Type B pancreatic cell (in vitro differentiated cells): ENCODE data around the gene PRMT7. TPM values are rescaled to one million over a fixed set of nuclear protein-coding genes. Genes with fewer than 3 reads are reported as not detected.
A peak's percentile ranks its signal among the peaks of the same experiment; 100 is the strongest.

ENCODE experiments used
- DNase-seq: peaks from one replicate; pipeline ENCODE4 v3.0.0; 2021; ENCODE audit warnings: mixed read lengths; ENCODE audit not compliant: unreplicated experiment; ENCODE audit errors: extremely low spot score
- H3K27ac Mint-ChIP-seq: 2 replicates; pipeline ENCODE4 v1.8.0; 2021; ENCODE audit warnings: mild to moderate bottlenecking, mixed read lengths
- H3K27me3 Mint-ChIP-seq: 2 replicates; pipeline ENCODE4 v1.8.0; 2021; ENCODE audit warnings: mixed read lengths
- H3K36me3 Mint-ChIP-seq: 2 replicates; pipeline ENCODE4 v1.8.0; 2021; ENCODE audit warnings: mixed read lengths
- H3K4me1 Mint-ChIP-seq: one replicate; pipeline ENCODE4 v1.8.0; 2021; ENCODE audit warnings: mixed read lengths; ENCODE audit not compliant: unreplicated experiment
- H3K4me3 Mint-ChIP-seq: 2 replicates; pipeline ENCODE4 v1.8.0; 2021; ENCODE audit warnings: mild to moderate bottlenecking, mixed read lengths
- H3K9me3 Mint-ChIP-seq: 2 replicates; pipeline ENCODE4 v1.8.0; 2021; ENCODE audit warnings: mixed read lengths
- CTCF ChIP-seq: fragments of 200-600 bp; sonication (generic); conservative IDR thresholded peaks from 2 replicates; pipeline ENCODE4 v1.5.0; 2021; ENCODE audit warnings: antibody characterized with exemption, mild to moderate bottlenecking
- total RNA-seq: library from RNA; stranded (reverse); gene quantifications from 2 replicates; pipeline ENCODE4 v1.2.1, GENCODE V29; 2021; ENCODE audit warnings: low replicate concordance

The PRMT7 gene
- total RNA-seq, 1 donor from 2014 or later = 66.9 TPM

- no peak overlapping the region for H3K27ac Mint-ChIP-seq
- H3K9me3 Mint-ChIP-seq = no peaks in the 10 kb centered on the region
Observed at GRCh38 chr16:68299571-68300453, 11.0 kb upstream of the PRMT7 start.

GRCh38 chr16:68300734-68301459 lies 9.9 kb upstream of the PRMT7 start:
- H3K27me3 Mint-ChIP-seq = no peaks in the 10 kb centered on the region
- no peak overlapping the region for H3K4me3 Mint-ChIP-seq
- peaks cover 7% of the 10 kb centered on the region for H3K4me1 Mint-ChIP-seq
- DNase-seq = no peak
- H3K9me3 Mint-ChIP-seq = no peaks in the 10 kb centered on the region
- TF ChIP-seq CTCF = no peak
- peaks cover 29% of the 10 kb centered on the region for H3K36me3 Mint-ChIP-seq
- no peak overlapping the region for H3K27ac Mint-ChIP-seq

More at GRCh38 chr16:68299571-68300453, 11.0 kb upstream of the PRMT7 start:
- DNase-seq = no peak
- Mint-ChIP-seq H3K4me1 (peaks cover 7% of the 10 kb centered on the region), H3K27me3 (no peaks in the 10 kb centered on the region), H3K4me3 (no peak overlapping the region), H3K36me3 (peaks cover 23% of the 10 kb centered on the region)
- TF ChIP-seq CTCF = no peak

- Mint-ChIP-seq H3K27me3 (no peaks in the 10 kb centered on the region), H3K4me3 (no peak overlapping the region), H3K9me3 (no peaks in the 10 kb centered on the region), H3K4me1 (peaks cover 9% of the 10 kb centered on the region), H3K27ac (no peak overlapping the region), H3K36me3 (peaks cover 24% of the 10 kb centered on the region)
- no peak for TF ChIP-seq CTCF
- DNase-seq = no peak
Observed at GRCh38 chr16:68306633-68307032, 4.2 kb upstream of the PRMT7 start.

GRCh38 chr16:68309799-68310198 lies 1.0 kb upstream of the PRMT7 start:
- H3K27ac Mint-ChIP-seq = peak overlapping the region; percentile 95
- H3K27me3 Mint-ChIP-seq = no peaks in the 10 kb centered on the region
- no peaks in the 10 kb centered on the region for H3K9me3 Mint-ChIP-seq
- DNase-seq = no peak
- TF ChIP-seq CTCF = no peak
- peaks cover 9% of the 10 kb centered on the region for H3K36me3 Mint-ChIP-seq
- H3K4me1 Mint-ChIP-seq = peaks cover 17% of the 10 kb centered on the region
- peak overlapping the region; percentile 98 for H3K4me3 Mint-ChIP-seq

- DNase-seq = no peak
- no peak for TF ChIP-seq CTCF
- Mint-ChIP-seq H3K27me3 (no peaks in the 10 kb centered on the region), H3K9me3 (no peaks in the 10 kb centered on the region), H3K27ac (peak overlapping the region; percentile 95), H3K4me1 (peaks cover 17% of the 10 kb centered on the region), H3K36me3 (peaks cover 3% of the 10 kb centered on the region), H3K4me3 (peak overlapping the region; percentile 98)
Observed at GRCh38 chr16:68310437-68310773, 414 bp upstream of the PRMT7 start.
